Transverse colon (tissue), 4 donors: ENCODE data around the gene NEK7. TPM values are rescaled to one million over a fixed set of nuclear protein-coding genes. Genes with fewer than 3 reads are reported as not detected.

Source experiments
- DNase-seq: peaks from one replicate; pipeline ENCODE4 v3.0.0-alpha.2; 2019
- H3K27ac ChIP-seq, 4 donors: fragments of 200-600 bp; sonication (generic); 2 replicates each; pipeline ENCODE4 v1.5.1; 2016 to 2018; ENCODE audit warnings: inconsistent platforms in 4 of 4
- H3K27me3 ChIP-seq: fragments of 200-600 bp; sonication (generic); 2 replicates; pipeline ENCODE4 v1.5.1; 2017; ENCODE audit warnings: inconsistent platforms
- H3K36me3 ChIP-seq, 4 donors: fragments of 200-600 bp; sonication (generic); 2 replicates each; pipeline ENCODE4 v1.5.1; 2017 to 2019; ENCODE audit warnings: inconsistent platforms in 4 of 4
- H3K4me1 ChIP-seq, 4 donors: fragments of 200-600 bp; sonication (generic); 2 replicates each; pipeline ENCODE4 v1.5.1; 2017 to 2020; ENCODE audit warnings: inconsistent platforms in 4 of 4
- H3K4me3 ChIP-seq, 4 donors: fragments of 200-600 bp; sonication (generic); 1 replicate in 1 of 4; 2 replicates in 3 of 4; pipeline versions ENCODE4 v1.5.1 to v1.6.1; 2017 to 2019; ENCODE audit warnings: inconsistent platforms in 4 of 4
- H3K9me3 ChIP-seq, 2 donors: fragments of 200-600 bp; sonication (generic); 2 replicates each; pipeline ENCODE4 v1.5.1; 2017 to 2019; ENCODE audit warnings: inconsistent platforms in 2 of 2
- CTCF ChIP-seq, 5 experiments: fragments of 200-600 bp in 3 of 5; fragments of 450-650 bp in 2 of 5; sonication (generic) in 3 of 5; IDR thresholded peaks; 1 replicate in 2 of 5; 2 replicates in 3 of 5; pipeline ENCODE4 v1.5.1; 2016 to 2017; ENCODE audit warnings: antibody characterized with exemption in 5 of 5, inconsistent platforms in 3 of 5, mild to moderate bottlenecking in 2 of 5, moderate library complexity in 1 of 5
- EP300 ChIP-seq: sonication (generic); formaldehyde crosslinking; IDR thresholded peaks from one replicate; pipeline ENCODE4 v1.6.1; 2017; ENCODE audit warnings: antibody characterized with exemption, low read depth
- POLR2A ChIP-seq: fragments of 450-650 bp; IDR thresholded peaks from one replicate; pipeline ENCODE4 v1.6.1; 2016; ENCODE audit warnings: antibody characterized with exemption, mild to moderate bottlenecking, moderate library complexity
- POLR2AphosphoS5 ChIP-seq, 3 donors: sonication (generic); formaldehyde crosslinking; IDR thresholded peaks; one replicate each; pipeline ENCODE4 v1.6.1; 2016; ENCODE audit warnings: antibody characterized with exemption in 3 of 3
- WGBS, 2 donors: methylation state at CpG; one replicate each; pipeline ENCODE4 v1.1.5; 2018; ENCODE audit warnings: low coverage in 1 of 2; 5-methylcytosine and 5-hydroxymethylcytosine counted together
- in situ Hi-C, 4 donors: fragments of 200-750 bp; cut with MboI; loops; one replicate each; pipeline versions ENCODE4 v1.15.0 to v1.15.1; 2017; ENCODE audit warnings: low sequenced_read_pairs in 3 of 4, low pct_ligation_motif_present in 1 of 4, low pct_unique_long_range_greater_than_20kb in 1 of 4
- intact Hi-C: fragments of 100-400 bp; cut with DNase I; formaldehyde crosslinking; loops from one replicate; pipeline ENCODE4 v1.15.1; 2023; ENCODE audit warnings: low total_unique reads
- total RNA-seq, 4 donors: library from RNA; depleted of rRNA; stranded (reverse); fragments of >200 nt; gene quantifications; one replicate each; pipeline ENCODE4 v1.1.0, GENCODE V29; 2016

Gene NEK7
- total RNA-seq, 4 donors from 2014 or later, result 40.4 to 71.0 (median 57.6) TPM

DNA sequence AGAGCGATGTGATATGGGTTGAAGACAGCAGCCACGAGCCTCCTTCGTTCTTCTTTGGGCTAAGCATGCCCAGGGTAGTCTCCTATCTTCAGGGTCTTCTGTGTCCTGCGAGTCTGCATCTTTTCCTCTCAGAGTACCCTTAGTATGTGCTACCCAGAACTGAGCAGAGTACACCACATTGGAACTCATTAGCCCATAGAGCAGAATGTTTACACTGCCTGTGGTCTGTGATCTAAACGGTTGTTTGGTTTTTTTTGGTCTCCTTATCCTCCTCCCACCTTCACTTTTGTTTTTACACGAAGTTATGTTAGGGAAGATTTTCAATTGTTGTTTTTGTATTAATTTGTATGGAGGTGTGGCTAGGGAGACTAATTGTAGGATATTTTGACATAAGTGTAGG lies 126.4 kb downstream of the NEK7 start:
- Histone ChIP-seq H3K27me3 (no peaks in the 10 kb centered on the region), H3K27ac (no peak overlapping the region), H3K36me3 (peaks cover 0 to 6% (median under 1%) of the 10 kb centered on the region in 4 donors), H3K4me3 (no peak overlapping the region), H3K4me1 (peaks cover 0 to 16% (median 1%) of the 10 kb centered on the region in 4 donors), H3K9me3 (no peaks in the 10 kb centered on the region)
- 66 to 68% methylated on average over 6 of the region's 6 CpGs for WGBS, 2 donors
- DNase-seq, result no peak
- TF ChIP-seq POLR2AphosphoS5 (IDR thresholded peaks at IDR 0.05) (no peak), POLR2A (no peak), CTCF (IDR thresholded peaks at IDR 0.05) (no peak), EP300 (no peak)
- in situ Hi-C loops, result no loop called here
- intact Hi-C loops, result no loop called here

- intact Hi-C loops (no loop called here), in situ Hi-C loops (no loop called here)
- Histone ChIP-seq H3K27me3 (no peaks in the 10 kb centered on the region), H3K9me3 (no peaks in the 10 kb centered on the region), H3K27ac (no peak overlapping the region), H3K4me1 (peaks cover 0 to 31% (median 5%) of the 10 kb centered on the region in 4 donors), H3K36me3 (no peaks in the 10 kb centered on the region), H3K4me3 (no peak overlapping the region)
- no peak for DNase-seq
- 84 to 86% methylated on average over 3 to 4 of the region's 4 CpGs for WGBS, 2 donors
- no peak for TF ChIP-seq POLR2A
- no peak for TF ChIP-seq CTCF (IDR thresholded peaks at IDR 0.05)
- no peak for TF ChIP-seq POLR2AphosphoS5 (IDR thresholded peaks at IDR 0.05)
- no peak for TF ChIP-seq EP300
Observed at GRCh38 chr1:198287916-198288315, 131.1 kb downstream of the NEK7 start.

DNA sequence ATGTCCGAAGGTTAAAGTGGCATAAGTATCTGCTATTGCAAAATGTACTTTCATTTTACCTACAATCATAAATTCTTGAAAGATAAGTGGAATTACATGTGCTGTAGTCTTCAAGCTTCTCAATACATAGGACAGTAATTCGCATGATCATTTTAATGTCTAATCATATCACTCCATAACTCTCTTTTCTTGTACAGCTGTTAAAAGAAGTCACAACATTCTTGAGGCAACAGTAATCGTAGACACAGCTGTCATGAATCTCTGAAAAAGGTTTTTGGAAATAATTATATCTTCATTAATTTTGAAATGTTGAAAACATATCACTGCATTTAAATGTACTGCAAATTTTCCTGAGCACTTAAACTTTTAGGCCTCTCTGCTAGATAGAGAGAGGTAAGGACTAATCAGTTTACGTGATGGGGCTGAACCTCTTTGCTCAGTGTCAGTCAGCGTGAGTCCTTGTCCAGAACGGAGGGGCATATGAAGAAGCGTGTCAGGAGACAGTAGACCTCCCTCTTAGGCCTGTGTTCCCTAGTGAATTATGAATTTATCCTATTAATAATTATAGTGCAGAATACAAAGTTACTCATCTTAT lies 133.4 kb downstream of the NEK7 start:
- in situ Hi-C loops, result no loop called here
- Histone ChIP-seq H3K36me3 (no peaks in the 10 kb centered on the region), H3K27ac (no peak overlapping the region), H3K4me1 (peaks cover 0 to 26% (median 5%) of the 10 kb centered on the region in 4 donors), H3K4me3 (no peak overlapping the region), H3K9me3 (no peaks in the 10 kb centered on the region), H3K27me3 (no peaks in the 10 kb centered on the region)
- no peak for TF ChIP-seq CTCF (IDR thresholded peaks at IDR 0.05)
- TF ChIP-seq POLR2AphosphoS5 (IDR thresholded peaks at IDR 0.05), result no peak
- no peak for TF ChIP-seq POLR2A
- TF ChIP-seq EP300, result no peak
- WGBS, 2 donors, result 74 to 85% methylated on average over 4 to 7 of the region's 7 CpGs
- no peak for DNase-seq
- intact Hi-C loops, result no loop called here

GRCh38 chr1:198291036-198291435 lies 134.2 kb downstream of the NEK7 start:
- Histone ChIP-seq H3K27me3 (no peaks in the 10 kb centered on the region), H3K4me3 (no peak overlapping the region), H3K9me3 (no peaks in the 10 kb centered on the region), H3K27ac (no peak overlapping the region), H3K4me1 (peaks cover 0 to 26% (median 5%) of the 10 kb centered on the region in 4 donors), H3K36me3 (no peaks in the 10 kb centered on the region)
- in situ Hi-C loops, result no loop called here
- DNase-seq, result no peak
- TF ChIP-seq EP300, result no peak
- no peak for TF ChIP-seq POLR2A
- no peak for TF ChIP-seq CTCF (IDR thresholded peaks at IDR 0.05)
- TF ChIP-seq POLR2AphosphoS5 (IDR thresholded peaks at IDR 0.05), result no peak
- intact Hi-C loops, result no loop called here
